GM19452 (cell line): ENCODE data around the gene PHF12.

Source experiments
- ATAC-seq: cut with Tn5 transposase; IDR thresholded peaks from one replicate; pipeline ENCODE4 v1.9.1; 2021; ENCODE audit not compliant: unreplicated experiment

The PHF12 gene

GRCh38 chr17:28955408-28955807 is 4.1 kb upstream of the PHF12 start:
- ATAC-seq: no peak

DNA sequence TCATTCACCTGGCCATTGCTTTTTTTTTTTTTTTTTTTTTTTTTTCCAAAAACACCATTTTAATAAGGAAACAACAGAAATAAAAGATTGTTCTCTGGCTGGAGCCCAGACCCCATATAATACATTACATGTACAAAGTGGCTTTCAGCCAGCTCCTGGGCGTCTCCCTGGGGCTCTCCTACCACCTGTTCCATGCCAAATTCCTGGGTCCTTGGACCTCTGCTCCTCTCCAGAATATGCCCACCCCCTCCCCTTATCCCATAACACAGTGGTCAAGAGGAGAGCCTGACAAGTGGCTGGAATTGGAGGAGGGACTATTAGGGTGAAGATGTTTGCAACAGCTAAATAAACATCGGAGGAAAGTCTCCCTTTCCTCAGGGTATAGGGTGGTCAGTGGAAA is 3.6 kb upstream of the PHF12 start:
- no peak for ATAC-seq

GRCh38 chr17:28953444-28954118 is 2.3 kb upstream of the PHF12 start:
- ATAC-seq: no peak

DNA sequence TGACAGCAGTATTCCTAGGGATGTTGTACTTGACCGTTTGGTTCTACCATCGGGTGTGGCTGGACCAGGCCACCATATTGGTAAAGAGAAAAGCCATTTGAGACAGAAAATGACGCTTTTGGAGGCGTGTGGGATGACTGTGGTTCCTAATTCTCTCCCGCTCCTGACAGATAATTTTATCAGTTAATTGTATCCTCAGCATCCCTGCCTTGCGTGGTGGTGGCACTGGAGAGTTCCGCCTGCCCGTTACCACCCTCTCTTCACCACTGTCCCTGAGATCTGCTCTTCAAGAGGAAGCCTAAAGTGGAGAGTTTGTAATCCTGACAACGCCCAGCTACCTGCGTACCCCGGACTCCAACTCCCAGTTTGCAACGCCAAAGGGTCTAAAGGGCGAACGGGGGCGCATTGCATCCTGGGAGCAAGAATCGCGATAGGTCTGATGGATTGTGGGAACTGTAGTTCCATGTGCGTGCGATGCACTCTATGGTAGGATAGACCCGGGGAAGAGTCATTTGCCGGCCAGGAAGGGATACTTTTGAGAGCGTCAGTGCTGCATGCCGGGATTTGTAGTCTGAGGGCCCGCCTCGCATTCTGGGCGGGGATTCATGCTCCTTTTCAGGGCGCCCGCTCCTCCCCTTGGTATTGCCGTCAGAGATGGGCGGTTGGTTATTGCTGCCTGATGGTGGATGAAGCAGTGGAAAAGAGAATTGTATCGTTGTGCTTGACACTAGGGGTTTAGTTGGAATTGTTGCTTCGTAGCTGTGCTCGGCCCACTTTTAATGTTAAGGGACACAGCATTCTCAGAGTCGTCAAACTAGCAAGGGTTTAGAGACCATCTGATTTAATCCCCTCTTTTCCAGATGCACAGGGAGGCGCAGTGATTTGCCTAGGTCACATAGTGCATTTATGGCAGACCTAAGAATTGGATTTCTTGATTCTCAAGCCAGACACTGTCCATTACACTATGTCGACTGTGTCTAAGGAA is 965 bp upstream of the PHF12 start:
- peak; percentile 45 for ATAC-seq

- no peak for ATAC-seq
Observed at GRCh38 chr17:28950752-28951427, 428 bp downstream of the PHF12 start.

GRCh38 chr17:28950017-28950751 is 1.1 kb downstream of the PHF12 start:
- ATAC-seq: no peak

DNA sequence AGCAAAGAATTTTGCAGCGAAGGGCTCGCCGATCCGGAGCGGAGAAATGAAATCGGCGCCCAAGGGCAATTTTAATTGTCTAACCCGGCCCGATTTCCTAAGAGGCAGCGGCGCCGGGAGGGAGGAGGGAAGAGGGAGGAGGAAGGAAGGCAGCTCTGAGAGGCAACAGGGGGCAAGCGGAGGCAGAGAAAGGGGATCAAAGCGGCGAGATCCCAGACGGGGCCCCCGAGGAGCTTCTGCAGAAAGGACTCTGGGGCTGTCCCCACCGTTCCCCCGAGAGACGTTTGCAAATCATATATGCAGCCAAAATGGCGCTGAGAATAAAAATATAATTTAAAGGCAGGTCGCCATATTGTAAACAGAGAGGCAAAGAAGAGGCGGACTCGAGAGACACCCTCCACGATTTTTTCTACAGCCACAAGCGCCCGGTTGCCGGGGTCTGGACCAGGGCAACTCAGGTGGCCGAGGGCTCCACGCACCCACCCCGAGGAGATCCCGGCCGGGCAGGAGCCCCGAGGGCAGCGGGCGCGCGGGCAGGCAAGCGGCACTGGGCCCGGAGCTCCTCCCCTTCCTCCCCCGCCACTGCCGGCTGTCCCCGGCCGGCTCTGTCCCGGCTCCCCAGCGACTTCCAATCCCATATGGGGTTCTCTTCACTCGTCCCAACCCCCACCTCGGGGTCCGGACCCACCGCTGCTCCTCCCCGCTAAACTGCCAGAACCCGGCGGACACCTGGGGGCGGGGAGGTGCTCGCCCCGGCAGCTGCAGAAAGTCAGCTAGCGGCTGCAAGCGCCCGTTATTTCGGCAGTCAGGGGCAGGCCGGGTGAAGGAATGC is 1.9 kb downstream of the PHF12 start:
- ATAC-seq: no peak

DNA sequence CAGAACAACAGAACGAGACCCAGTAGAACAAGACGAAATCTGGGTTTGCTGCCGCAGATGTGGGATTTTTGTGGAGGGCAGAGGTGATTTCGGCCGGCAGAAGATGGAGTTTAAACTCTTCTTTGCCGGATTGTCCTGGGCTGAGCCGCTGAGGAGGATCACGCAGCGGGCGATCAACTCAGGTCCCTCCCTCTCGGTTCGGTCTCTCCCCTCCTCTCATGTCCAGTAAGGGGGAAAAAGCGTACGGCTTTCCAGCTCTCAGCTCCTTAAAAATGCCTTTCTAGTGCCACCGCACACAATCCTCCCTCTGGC is 2.5 kb downstream of the PHF12 start:
- ATAC-seq: no peak

- no peak for ATAC-seq
Observed at GRCh38 chr17:28948342-28948741, 3.0 kb downstream of the PHF12 start.

- no peak for ATAC-seq
Observed at GRCh38 chr17:28947639-28948038, 3.7 kb downstream of the PHF12 start.

DNA sequence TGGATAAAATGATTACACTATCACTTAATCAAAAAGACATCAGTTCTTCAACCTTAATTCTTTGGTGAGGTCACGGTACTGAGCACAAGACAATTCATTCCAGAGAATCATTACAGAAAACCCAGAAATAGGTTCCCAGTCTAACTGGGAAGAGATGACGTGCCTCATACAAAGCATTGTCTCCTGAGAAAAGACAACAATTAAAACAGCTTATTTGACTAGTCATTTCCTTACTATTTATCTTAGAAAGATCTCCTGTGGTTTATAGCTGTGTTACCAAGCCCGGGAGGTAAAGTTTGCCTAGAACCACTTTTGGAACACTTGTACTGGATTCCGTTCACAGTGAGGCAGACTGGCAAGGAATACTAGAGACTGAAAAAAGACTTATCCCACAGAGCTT is 5.1 kb downstream of the PHF12 start:
- no peak for ATAC-seq

DNA sequence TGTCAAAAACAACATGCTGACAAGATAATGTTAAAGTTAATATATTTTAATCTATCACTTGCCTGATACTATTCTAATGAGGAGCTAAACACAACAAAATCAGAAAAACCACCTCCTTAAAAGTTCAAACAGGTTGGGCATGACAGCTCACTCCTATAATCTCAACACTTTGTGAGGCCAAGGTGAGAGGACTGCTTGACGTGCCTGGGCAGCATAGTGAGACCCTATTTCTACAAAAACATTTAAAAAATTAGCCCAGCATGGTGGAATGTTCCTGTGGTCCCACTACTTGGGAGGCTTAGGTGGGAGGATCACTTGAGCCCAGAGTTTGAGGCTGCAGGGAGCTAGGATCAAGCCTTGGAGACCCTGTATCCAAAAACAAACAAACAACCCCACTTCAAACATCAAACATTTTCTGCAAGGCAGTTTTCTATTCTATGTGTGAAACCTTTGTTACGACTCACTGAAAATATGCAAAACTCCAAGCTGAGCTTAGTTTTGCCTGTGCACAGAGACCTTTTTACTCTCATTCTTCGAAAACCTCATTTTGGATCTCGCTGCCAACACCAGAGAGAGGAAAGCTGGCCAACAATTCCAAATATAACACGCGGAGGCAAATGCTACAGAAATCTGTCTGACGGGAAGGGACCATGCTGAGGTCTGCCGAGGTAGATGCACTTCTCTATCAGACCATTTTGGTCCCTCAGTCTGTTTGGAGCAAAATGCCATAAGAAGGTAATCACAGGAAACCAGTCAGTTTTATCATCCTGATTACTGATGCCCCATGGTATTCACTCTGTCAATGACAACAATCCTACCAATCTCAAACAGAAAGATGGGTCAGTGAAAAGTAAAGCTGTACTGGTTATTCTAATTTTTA is 6.2 kb downstream of the PHF12 start:
- no peak for ATAC-seq

DNA sequence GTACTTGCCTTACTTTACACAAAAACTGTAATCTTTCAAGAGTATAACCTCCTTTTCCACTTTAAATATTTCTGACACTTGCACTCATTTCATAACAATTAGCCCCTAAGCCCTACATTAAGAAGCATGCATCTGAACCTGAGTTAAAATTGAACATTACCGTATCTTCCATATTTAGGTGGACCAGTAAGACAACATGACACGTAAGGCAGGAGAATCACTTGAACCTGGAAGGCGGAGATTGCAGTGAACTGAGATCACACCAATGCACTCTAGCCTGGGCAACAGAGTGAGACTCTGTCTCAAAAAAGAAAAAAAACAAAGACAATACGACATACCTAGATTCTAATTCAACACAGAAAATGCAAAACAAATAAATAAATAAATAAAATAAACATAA is 7.0 kb downstream of the PHF12 start:
- no peak for ATAC-seq

- no peak for ATAC-seq
Observed at GRCh38 chr17:28942925-28943324, 8.4 kb downstream of the PHF12 start.

DNA sequence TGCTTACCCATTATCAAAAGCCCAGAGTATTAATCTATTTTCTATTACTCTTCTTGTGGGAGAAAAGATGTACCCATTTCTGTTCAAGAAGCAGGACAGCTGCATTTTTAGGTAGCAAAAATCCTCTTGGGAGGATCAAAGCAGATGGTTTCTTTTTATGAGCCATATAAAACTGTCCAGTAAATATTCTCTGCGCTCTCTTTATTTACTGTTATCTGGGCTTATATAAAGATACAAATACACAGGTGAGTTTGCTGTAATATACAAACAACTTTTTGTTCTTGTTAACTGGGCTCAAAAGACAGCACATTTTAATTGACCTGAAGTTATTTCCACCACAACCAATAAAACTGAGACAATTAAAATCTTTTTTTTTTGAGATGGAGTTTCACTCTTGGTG is 10.1 kb downstream of the PHF12 start:
- ATAC-seq: no peak

- ATAC-seq: no peak
Observed at GRCh38 chr17:28940675-28941074, 10.6 kb downstream of the PHF12 start.

- no peak for ATAC-seq
Observed at GRCh38 chr17:28940142-28940541, 11.2 kb downstream of the PHF12 start.

- ATAC-seq: no peak
Observed at GRCh38 chr17:28938552-28938951, 12.8 kb downstream of the PHF12 start.

- ATAC-seq: no peak
Observed at GRCh38 chr17:28937044-28937729, 14.1 kb downstream of the PHF12 start.
